T47D (cell line): ENCODE data around the gene TBX1.
A peak's percentile ranks its signal among the peaks of the same experiment; 100 is the strongest.

Source experiments
- DNase-seq, 2 experiments: peaks; one replicate each; pipeline versions ENCODE4 v3.0.0 to v3.0.0-alpha.2; 2011 to 2012; ENCODE audit warnings: low read depth in 1 of 2, low spot score in 1 of 2
- JUND ChIP-seq: IDR thresholded peaks from 2 replicates; pipeline ENCODE4 v1.6.1; 2012; ENCODE audit warnings: low read depth
- in situ Hi-C: cut with HindIII; loops from 2 replicates; pipeline ENCODE4 v1.10.0; 2016; ENCODE audit warnings: low sequenced_read_pairs, low pct_unique_long_range_greater_than_20kb

The TBX1 gene

GRCh38 chr22:19746726-19747125, 13.9 kb upstream of the TBX1 start:
- in situ Hi-C loops: no loop called here
- DNase-seq: no peak
- TF ChIP-seq JUND: no peak

DNA sequence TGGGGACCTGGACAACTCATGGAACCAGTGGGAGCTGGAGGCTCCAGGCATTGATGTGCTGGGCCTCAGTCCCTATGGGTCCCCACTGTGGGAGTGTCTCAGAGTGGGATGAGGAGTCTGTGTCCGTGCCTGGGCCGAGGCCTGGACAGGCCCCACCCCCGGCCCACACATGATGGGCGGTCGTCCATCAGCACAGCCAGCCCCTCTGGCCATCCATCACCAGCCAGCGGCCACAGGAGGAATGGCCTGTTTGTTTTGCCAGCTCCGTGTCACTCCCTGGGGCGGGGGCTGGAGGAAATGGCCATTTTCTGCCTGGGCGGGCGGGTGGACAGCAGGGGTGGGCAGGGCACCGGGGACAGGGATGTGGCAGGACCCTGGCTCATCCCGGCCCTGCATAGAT, 13.0 kb upstream of the TBX1 start:
- TF ChIP-seq JUND: no peak
- no peak for DNase-seq
- in situ Hi-C loops: no loop called here

- in situ Hi-C loops: no loop called here
- TF ChIP-seq JUND: no peak
- DNase-seq: no peak
Measured at GRCh38 chr22:19748139-19748538, 12.4 kb upstream of the TBX1 start.

- DNase-seq: no peak
- in situ Hi-C loops: no loop called here
- no peak for TF ChIP-seq JUND
Measured at GRCh38 chr22:19748991-19749664, 11.4 kb upstream of the TBX1 start.

DNA sequence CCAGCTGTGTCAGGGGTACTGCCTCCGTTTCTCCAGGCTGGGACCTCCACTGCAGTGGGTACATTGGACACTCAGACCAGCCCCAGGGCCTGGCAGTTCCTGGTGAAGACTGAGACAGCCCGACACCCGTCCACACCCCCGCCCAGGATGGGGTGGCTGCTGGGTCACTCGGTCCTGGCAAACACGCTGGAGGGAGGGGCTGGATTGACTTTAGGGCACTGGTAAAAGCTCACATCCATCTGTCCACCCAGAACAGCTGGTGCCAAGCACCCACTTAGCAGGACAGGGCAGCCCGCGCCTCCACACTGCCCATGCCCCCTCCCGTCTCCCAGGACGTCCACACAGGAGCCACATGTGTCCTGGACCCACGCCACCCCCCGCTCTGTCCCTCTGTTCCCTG, 10.7 kb upstream of the TBX1 start:
- in situ Hi-C loops: no loop called here
- DNase-seq: peak in 1 of 2 experiments; percentile 79
- TF ChIP-seq JUND: no peak

DNA sequence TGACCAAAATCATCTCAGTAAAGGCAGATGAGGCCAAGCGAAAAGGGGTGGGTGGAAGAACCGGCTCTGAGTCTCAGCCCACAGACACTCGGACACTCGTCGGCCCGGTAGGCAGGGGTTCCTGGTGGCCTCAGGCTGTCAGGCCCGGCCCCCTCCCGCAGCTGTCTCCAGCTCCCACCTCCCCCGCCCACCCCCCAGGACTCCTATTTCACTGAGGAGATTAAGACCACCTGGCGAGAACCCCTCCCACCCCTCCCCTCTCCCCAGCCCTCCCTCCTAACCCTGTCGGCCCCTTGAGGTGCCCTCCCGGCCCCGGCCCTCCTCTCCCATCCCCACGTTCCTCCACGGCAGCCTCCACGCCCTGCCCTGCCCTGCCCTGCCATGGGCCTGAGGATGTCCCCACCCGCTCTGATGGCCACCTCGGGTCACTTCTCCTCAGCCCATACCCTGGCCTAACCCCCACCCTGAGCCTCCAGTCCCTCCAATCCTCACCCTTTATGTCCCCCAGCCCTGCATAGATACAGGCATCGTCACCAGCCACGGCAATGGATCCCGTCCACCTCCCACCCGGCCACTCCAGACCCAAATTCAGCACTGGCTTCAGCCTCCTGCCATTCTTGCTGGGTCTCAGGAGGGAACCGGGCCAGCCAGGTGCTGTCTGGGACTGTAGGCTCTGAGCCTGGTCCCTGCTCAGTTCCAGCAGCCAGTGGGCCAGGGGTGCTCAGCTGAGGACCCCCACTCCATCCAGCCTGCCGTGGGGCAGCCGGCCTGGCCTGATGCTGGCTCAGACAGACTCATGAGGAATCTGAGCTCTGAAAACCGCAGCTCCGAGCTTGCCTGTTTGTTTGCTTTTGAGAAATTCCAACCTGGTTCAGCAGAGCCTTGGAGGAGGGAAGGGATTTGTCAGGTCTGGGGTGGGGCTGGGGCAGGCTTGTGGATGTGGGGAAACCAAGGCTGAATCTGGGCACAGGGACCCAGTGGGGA, 9.8 kb upstream of the TBX1 start:
- in situ Hi-C loops: no loop called here
- no peak for TF ChIP-seq JUND
- peak; percentile 53 to 86 for DNase-seq

DNA sequence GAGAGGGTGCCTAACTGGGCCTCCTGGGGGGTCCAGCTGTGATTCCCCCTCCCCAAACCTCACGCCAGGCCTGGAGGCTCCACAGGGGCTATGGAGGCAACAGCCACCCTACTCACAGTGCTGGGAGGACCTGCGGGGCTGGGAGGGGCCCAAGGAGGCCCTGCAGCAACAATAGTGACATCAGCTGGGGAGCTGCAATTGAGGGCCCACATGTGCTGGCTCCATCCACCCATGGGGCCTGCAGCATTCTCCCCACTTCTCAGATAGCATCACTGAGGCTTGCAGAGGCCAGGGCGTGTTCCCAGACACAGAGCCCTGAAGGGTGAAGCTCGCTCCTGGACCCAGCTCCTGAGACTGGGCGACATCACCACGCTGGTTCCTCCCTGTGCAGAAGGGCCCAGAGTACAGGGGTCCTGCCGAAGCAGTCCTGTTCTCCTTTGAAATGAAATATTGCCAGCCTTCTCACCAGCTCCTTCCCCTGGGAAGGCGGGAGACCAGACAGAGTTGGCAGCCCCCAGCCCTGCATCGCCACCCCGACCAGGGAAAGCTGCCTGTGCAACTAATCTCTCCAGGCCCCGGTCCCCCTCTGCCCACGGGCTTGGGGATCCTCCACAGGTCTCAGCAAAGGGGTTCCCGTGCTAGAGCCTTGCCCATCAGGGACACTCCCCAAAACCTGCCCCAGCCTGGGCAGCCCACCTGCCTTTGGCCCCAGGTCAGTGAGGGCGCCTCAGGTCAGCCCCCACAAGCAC, 8.9 kb upstream of the TBX1 start:
- no peak for TF ChIP-seq JUND
- peak in 1 of 2 experiments; percentile 36 for DNase-seq
- in situ Hi-C loops: no loop called here

DNA sequence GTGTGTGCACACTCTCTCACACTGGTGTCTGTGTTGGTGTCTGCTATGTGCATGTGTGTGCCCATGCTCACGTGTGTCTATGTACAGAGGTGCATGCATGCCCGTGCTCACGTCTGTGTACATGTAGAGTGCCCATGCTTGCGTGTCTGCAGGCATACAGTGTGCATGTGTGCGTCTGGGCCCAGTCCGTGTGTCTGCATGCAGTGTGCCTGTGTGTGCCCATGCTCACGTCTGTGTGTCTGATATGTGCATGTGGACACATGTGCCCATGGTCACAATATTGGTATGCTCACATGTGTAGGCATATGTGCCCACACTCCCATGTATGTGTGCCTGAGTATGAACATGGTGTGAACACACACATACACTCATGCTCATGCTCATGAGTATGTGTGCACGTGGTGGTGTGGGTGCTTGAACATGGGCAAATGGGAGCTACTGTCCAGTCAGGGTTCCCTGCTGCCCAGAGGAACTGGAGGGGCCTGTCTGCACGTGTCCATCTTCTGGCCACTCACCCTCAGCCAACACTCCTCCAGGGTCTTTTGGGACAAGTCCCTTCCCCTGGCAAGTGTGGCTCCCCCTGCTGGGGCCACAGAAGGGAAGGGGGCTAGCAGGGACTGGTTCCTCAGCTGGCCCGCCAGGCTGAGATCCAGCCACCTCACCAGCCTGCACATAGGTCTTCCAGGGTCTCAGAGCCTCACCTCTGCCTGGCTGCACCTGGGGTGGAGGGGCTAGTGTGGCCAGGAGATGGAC, 7.3 kb upstream of the TBX1 start:
- no peak for TF ChIP-seq JUND
- no peak for DNase-seq
- in situ Hi-C loops: no loop called here

DNA sequence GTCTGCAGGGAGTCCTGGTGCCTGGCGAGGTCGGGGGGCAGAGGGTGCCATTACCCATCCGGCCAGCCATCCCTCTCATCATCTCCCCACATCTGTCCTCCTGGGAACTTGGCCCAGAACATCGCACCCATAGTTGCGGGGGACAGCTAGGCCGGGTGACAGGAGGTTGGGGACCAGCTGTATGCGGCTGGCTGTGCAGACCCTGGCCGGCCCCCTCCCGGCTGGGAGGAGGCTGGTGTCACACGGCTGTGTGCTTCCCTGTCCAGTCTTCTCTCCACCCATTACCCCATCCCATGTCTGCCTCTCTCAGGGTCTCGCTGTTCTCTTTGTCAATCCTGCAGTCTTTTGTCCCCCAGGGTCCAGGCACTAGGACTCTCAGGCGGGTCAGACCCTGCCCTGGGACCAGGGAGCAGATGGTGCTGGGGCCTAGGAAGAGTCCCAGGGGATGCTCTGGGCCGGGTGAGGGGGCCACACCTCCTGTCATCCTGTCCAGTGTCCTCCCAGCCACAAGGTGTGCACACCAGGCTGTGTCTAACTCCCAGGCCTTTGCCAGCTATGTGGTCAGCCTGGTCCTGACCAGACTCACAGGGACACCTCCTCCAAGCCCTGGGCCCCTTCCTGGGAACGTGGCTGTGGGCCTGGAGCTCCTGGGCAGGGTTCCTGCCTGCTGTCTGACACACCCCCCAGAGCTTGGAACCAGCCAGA, 6.4 kb upstream of the TBX1 start:
- no peak for TF ChIP-seq JUND
- in situ Hi-C loops: no loop called here
- DNase-seq: no peak

DNA sequence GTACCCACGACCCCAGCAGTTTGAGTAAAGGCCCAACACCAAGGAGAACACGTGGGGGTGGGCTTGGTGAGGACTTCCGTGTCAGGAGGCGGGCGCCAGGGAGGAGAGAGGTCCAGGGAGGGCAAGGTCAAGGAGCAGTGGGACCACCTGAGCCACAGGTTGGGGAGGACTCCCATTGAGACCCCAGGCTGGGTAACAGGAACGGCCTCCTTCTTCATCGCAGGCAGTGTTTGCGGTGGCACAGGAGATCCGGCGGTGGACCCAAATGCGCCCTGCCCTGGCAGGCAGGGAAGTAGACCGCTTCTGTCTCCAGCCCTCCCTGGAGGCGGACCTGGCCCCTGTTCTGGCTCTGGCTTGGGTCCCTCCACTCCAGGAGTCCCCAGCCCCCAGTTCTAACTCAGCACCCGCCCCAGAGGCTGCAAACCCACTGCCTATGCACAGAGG, 5.9 kb upstream of the TBX1 start:
- in situ Hi-C loops: no loop called here
- DNase-seq: no peak
- TF ChIP-seq JUND: no peak

DNA sequence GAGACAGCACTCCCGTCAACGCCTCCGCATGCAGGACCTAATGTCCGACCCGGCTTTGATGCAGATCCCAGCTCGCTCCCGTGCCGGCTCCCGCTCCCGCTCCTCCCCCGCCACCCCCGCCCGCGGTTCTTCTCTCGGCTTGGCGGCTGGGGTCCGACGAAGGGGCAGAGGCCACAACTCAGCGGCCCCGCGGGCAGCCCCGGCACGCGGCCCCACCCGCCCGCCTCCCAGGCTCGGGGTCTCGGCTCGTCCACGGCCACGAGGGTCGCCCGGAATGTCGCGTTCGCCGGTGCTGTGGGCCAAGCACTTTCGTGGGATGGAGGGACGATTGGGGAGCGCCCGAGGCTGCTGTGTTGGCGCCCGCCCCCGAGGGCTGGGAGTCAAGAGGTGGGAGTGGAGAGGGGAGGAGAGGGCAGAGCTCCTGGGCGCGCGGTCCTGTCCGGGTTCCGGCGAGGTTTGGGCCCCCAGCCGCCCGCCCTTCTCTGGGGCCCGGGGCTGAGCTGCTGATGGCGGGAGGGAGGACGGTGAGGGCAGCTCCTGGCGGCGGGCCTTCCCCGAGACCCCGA, 5.3 kb upstream of the TBX1 start:
- in situ Hi-C loops: no loop called here

More for the DNA sequence above, 5.3 kb upstream of the TBX1 start:
- no peak for DNase-seq
- TF ChIP-seq JUND: no peak
